Memory B cell (primary cell): Measurements from ENCODE around the gene SOS2.

Experiments
- ATAC-seq: fragments of 150-1000 bp; cut with Tn5 transposase; 2 replicates; pipeline ENCODE4 v1.10.0; 2021; ENCODE audit warnings: low read depth, mild to moderate bottlenecking, moderate library complexity
- DNase-seq, 2 donors: peaks; one replicate each; pipeline ENCODE4 v3.0.0; 2022; ENCODE audit warnings: low spot score in 2 of 2
- H3K27ac Mint-ChIP-seq: one replicate; pipeline ENCODE4 v1.8.0; 2022; ENCODE audit warnings: mild to moderate bottlenecking, moderate library complexity, mixed read lengths
- H3K27me3 Mint-ChIP-seq: one replicate; pipeline ENCODE4 v1.8.0; 2022; ENCODE audit warnings: mixed read lengths
- H3K36me3 Mint-ChIP-seq: one replicate; pipeline ENCODE4 v1.8.0; 2022; ENCODE audit warnings: mild to moderate bottlenecking, mixed read lengths
- H3K4me1 Mint-ChIP-seq: one replicate; pipeline ENCODE4 v1.8.0; 2022; ENCODE audit warnings: mixed read lengths
- H3K4me3 Mint-ChIP-seq: one replicate; pipeline ENCODE4 v1.8.0; 2022; ENCODE audit warnings: mild to moderate bottlenecking, moderate library complexity, mixed read lengths
- H3K9me3 Mint-ChIP-seq: one replicate; pipeline ENCODE4 v1.8.0; 2022; ENCODE audit warnings: mixed read lengths

SOS2 gene

GRCh38 chr14:50092006-50092555 lies 139.3 kb downstream of the SOS2 start:
- peaks cover 49% of the 10 kb centered on the region for H3K4me1 Mint-ChIP-seq
- H3K27ac Mint-ChIP-seq = no peak overlapping the region
- no peaks in the 10 kb centered on the region for H3K9me3 Mint-ChIP-seq
- H3K4me3 Mint-ChIP-seq = no peak overlapping the region
- ATAC-seq = no peak
- H3K27me3 Mint-ChIP-seq = no peaks in the 10 kb centered on the region
- peaks cover 20% of the 10 kb centered on the region for H3K36me3 Mint-ChIP-seq
- DNase-seq = no peak

GRCh38 chr14:50091240-50091913 lies 140.0 kb downstream of the SOS2 start:
- no peaks in the 10 kb centered on the region for H3K27me3 Mint-ChIP-seq
- ATAC-seq (peak; percentile 37), DNase-seq (no peak)
- peaks cover 14% of the 10 kb centered on the region for H3K36me3 Mint-ChIP-seq
- H3K27ac Mint-ChIP-seq = peak overlapping the region; percentile 0
- no peak overlapping the region for H3K4me3 Mint-ChIP-seq
- no peaks in the 10 kb centered on the region for H3K9me3 Mint-ChIP-seq
- peaks cover 43% of the 10 kb centered on the region for H3K4me1 Mint-ChIP-seq

GRCh38 chr14:50089208-50089607 lies 142.2 kb downstream of the SOS2 start:
- ATAC-seq (no peak), DNase-seq (no peak)
- Mint-ChIP-seq H3K27ac (peak overlapping the region; percentile 93), H3K4me3 (no peak overlapping the region), H3K36me3 (peaks cover 10% of the 10 kb centered on the region), H3K27me3 (no peaks in the 10 kb centered on the region), H3K9me3 (no peaks in the 10 kb centered on the region), H3K4me1 (peaks cover 54% of the 10 kb centered on the region)

GRCh38 chr14:50088731-50089130 lies 142.6 kb downstream of the SOS2 start:
- H3K4me3 Mint-ChIP-seq = no peak overlapping the region
- no peaks in the 10 kb centered on the region for H3K9me3 Mint-ChIP-seq
- no peaks in the 10 kb centered on the region for H3K27me3 Mint-ChIP-seq
- ATAC-seq (no peak), DNase-seq (no peak)
- peak overlapping the region; percentile 93 for H3K27ac Mint-ChIP-seq
- H3K36me3 Mint-ChIP-seq = peaks cover 9% of the 10 kb centered on the region
- H3K4me1 Mint-ChIP-seq = peaks cover 54% of the 10 kb centered on the region

GRCh38 chr14:50088117-50088515 lies 143.3 kb downstream of the SOS2 start:
- Mint-ChIP-seq H3K36me3 (peaks cover 9% of the 10 kb centered on the region), H3K27me3 (no peaks in the 10 kb centered on the region), H3K4me3 (peak overlapping the region; percentile 35), H3K4me1 (peaks cover 54% of the 10 kb centered on the region), H3K9me3 (no peaks in the 10 kb centered on the region), H3K27ac (peak overlapping the region; percentile 93)
- ATAC-seq = no peak
- DNase-seq = no peak

GRCh38 chr14:50087341-50088116 lies 143.8 kb downstream of the SOS2 start:
- DNase-seq = no peak
- peaks cover 5% of the 10 kb centered on the region for H3K36me3 Mint-ChIP-seq
- H3K9me3 Mint-ChIP-seq = no peaks in the 10 kb centered on the region
- H3K27ac Mint-ChIP-seq = peak overlapping the region; percentile 93
- no peak for ATAC-seq
- peaks cover 51% of the 10 kb centered on the region for H3K4me1 Mint-ChIP-seq
- peak overlapping the region; percentile 50 for H3K4me3 Mint-ChIP-seq
- no peaks in the 10 kb centered on the region for H3K27me3 Mint-ChIP-seq

GRCh38 chr14:50086321-50086711 lies 145.1 kb downstream of the SOS2 start:
- Mint-ChIP-seq H3K4me3 (peak overlapping the region; percentile 59), H3K27ac (peak overlapping the region; percentile 96)
- DNase-seq = no peak

GRCh38 chr14:50085570-50086320 lies 145.6 kb downstream of the SOS2 start:
- Mint-ChIP-seq H3K27me3 (no peaks in the 10 kb centered on the region), H3K36me3 (peaks cover 5% of the 10 kb centered on the region), H3K4me1 (peaks cover 51% of the 10 kb centered on the region), H3K4me3 (peak overlapping the region; percentile 59), H3K27ac (peak overlapping the region; percentile 96), H3K9me3 (no peaks in the 10 kb centered on the region)
- ATAC-seq (peak; percentile 70), DNase-seq (peak; percentile 51 to 68)

More at GRCh38 chr14:50086321-50086711, 145.1 kb downstream of the SOS2 start:
- peaks cover 52% of the 10 kb centered on the region for H3K4me1 Mint-ChIP-seq
- peaks cover 5% of the 10 kb centered on the region for H3K36me3 Mint-ChIP-seq
- no peaks in the 10 kb centered on the region for H3K9me3 Mint-ChIP-seq
- no peaks in the 10 kb centered on the region for H3K27me3 Mint-ChIP-seq
- no peak for ATAC-seq

GRCh38 chr14:50084666-50085065 lies 146.7 kb downstream of the SOS2 start:
- ATAC-seq = no peak
- peaks cover 2% of the 10 kb centered on the region for H3K36me3 Mint-ChIP-seq
- H3K4me1 Mint-ChIP-seq = peaks cover 46% of the 10 kb centered on the region
- H3K27me3 Mint-ChIP-seq = no peaks in the 10 kb centered on the region
- DNase-seq = no peak
- H3K4me3 Mint-ChIP-seq = peak overlapping the region; percentile 48
- no peaks in the 10 kb centered on the region for H3K9me3 Mint-ChIP-seq
- peak overlapping the region; percentile 96 for H3K27ac Mint-ChIP-seq

GRCh38 chr14:50083467-50084337 lies 147.7 kb downstream of the SOS2 start:
- Mint-ChIP-seq H3K4me3 (peak overlapping the region; percentile 15), H3K36me3 (peaks cover 4% of the 10 kb centered on the region), H3K27ac (peak overlapping the region; percentile 96), H3K4me1 (peaks cover 46% of the 10 kb centered on the region), H3K27me3 (no peaks in the 10 kb centered on the region), H3K9me3 (no peaks in the 10 kb centered on the region)
- peak; percentile 6 for ATAC-seq
- DNase-seq = no peak

GRCh38 chr14:50082784-50083466 lies 148.5 kb downstream of the SOS2 start:
- ATAC-seq (peak; percentile 78), DNase-seq (peak; percentile 68 to 80)
- no peaks in the 10 kb centered on the region for H3K9me3 Mint-ChIP-seq
- H3K4me3 Mint-ChIP-seq = peak overlapping the region; percentile 15
- peaks cover 45% of the 10 kb centered on the region for H3K4me1 Mint-ChIP-seq
- H3K27ac Mint-ChIP-seq = peak overlapping the region; percentile 96
- peaks cover 3% of the 10 kb centered on the region for H3K36me3 Mint-ChIP-seq
- H3K27me3 Mint-ChIP-seq = no peaks in the 10 kb centered on the region

- Mint-ChIP-seq H3K9me3 (no peaks in the 10 kb centered on the region), H3K4me3 (peak overlapping the region; percentile 15), H3K27ac (peak overlapping the region; percentile 96), H3K4me1 (peaks cover 43% of the 10 kb centered on the region), H3K36me3 (peaks cover 2% of the 10 kb centered on the region), H3K27me3 (no peaks in the 10 kb centered on the region)
- peak; percentile 34 to 38 for DNase-seq
- peak; percentile 21 for ATAC-seq
Measured at GRCh38 chr14:50082308-50082742, 149.1 kb downstream of the SOS2 start.
